IMR-90 (cell line): Measurements from ENCODE around the gene COL18A1. TPM values are rescaled to one million over a fixed set of nuclear protein-coding genes. Genes with fewer than 3 reads are reported as not detected.
A peak's percentile ranks its signal among the peaks of the same experiment; 100 is the strongest.

Experiments
- ATAC-seq: fragments of 200-7000 bp; cut with Tn5 transposase; 2 replicates; pipeline ENCODE4 v1.9.1; 2020; ENCODE audit warnings: low read depth, mild to moderate bottlenecking, moderate library complexity
- BruUV-seq: library from RNA; stranded (reverse); fragments of 400-500 nt; replicated peaks from 2 replicates; lab custom pipeline; 2021; lab: Mats Ljungman, UMichigan
- CTCF ChIA-PET: fragments of 300-600 bp; formaldehyde crosslinking; extraction: SDS; loops from one replicate; lab custom pipeline; 2021; ENCODE audit warnings: antibody characterized with exemption; lab: Yijun Ruan, JAX
- POLR2A ChIA-PET: fragments of 300-600 bp; sonication (Branson Sonifier 250); formaldehyde crosslinking; loops from one replicate; lab custom pipeline; 2022; ENCODE audit warnings: antibody characterized with exemption; ENCODE audit not compliant: unreplicated experiment; lab: Charles Lee
- DNase-seq: peaks from one replicate; pipeline ENCODE4 v3.0.0; 2013
- H2AFZ ChIP-seq: replicated peaks from 2 replicates; pipeline ENCODE3; 2013; ENCODE audit warnings: low read length, mild to moderate bottlenecking; ENCODE audit not compliant: poor library complexity
- H2AK5ac ChIP-seq: 2 replicates; pipeline ENCODE4 v1.6.1; 2013; ENCODE audit warnings: low read depth, low read length, inconsistent platforms
- H2AK9ac ChIP-seq: replicated peaks from 2 replicates; pipeline ENCODE3; 2013; ENCODE audit warnings: mild to moderate bottlenecking, low read depth, low read length, moderate library complexity; ENCODE audit not compliant: poor library complexity
- H2BK120ac ChIP-seq: 2 replicates; pipeline ENCODE4 v1.6.1; 2013; ENCODE audit warnings: low read depth, low read length, inconsistent platforms
- H2BK15ac ChIP-seq: 3 replicates; pipeline ENCODE4 v1.6.1; 2013; ENCODE audit warnings: low read depth, low read length, inconsistent platforms
- H2BK20ac ChIP-seq: 2 replicates; pipeline ENCODE4 v1.6.1; 2013; ENCODE audit warnings: low read depth, mild to moderate bottlenecking, inconsistent platforms, low read length, moderate library complexity
- H2BK5ac ChIP-seq: 2 replicates; pipeline ENCODE4 v1.6.1; 2013; ENCODE audit warnings: mild to moderate bottlenecking, low read depth, low read length, inconsistent platforms; ENCODE audit not compliant: poor library complexity, severe bottlenecking
- H3K14ac ChIP-seq: replicated peaks from 2 replicates; pipeline ENCODE4 v1.6.1; 2013; ENCODE audit warnings: low read depth, low read length, inconsistent platforms
- H3K18ac ChIP-seq: 2 replicates; pipeline ENCODE4 v1.6.1; 2013; ENCODE audit warnings: low read depth, low read length, control low read depth
- H3K23ac ChIP-seq: 2 replicates; pipeline ENCODE4 v1.6.1; 2013; ENCODE audit warnings: low read depth, low read length, inconsistent platforms
- H3K27ac ChIP-seq: 2 replicates; pipeline ENCODE4 v1.5.1; 2013; ENCODE audit warnings: mild to moderate bottlenecking, control low read depth, low read length; ENCODE audit not compliant: insufficient read depth
- H3K27me3 ChIP-seq: 2 replicates; pipeline ENCODE4 v1.6.1; 2013; ENCODE audit warnings: low read length; ENCODE audit not compliant: control insufficient read depth, insufficient read depth
- H3K36me3 ChIP-seq: 2 replicates; pipeline ENCODE4 v1.6.1; 2013; ENCODE audit warnings: low read length, mixed read lengths; ENCODE audit not compliant: control insufficient read depth, insufficient read depth
- H3K4ac ChIP-seq: 2 replicates; pipeline ENCODE4 v1.6.1; 2013; ENCODE audit warnings: low read depth, low read length, inconsistent platforms
- H3K4me1 ChIP-seq: 2 replicates; pipeline ENCODE4 v1.6.1; 2013; ENCODE audit warnings: low read length, mixed read lengths; ENCODE audit not compliant: control insufficient read depth, insufficient read depth
- H3K4me2 ChIP-seq: 2 replicates; pipeline ENCODE4 v1.6.1; 2013; ENCODE audit warnings: low read depth, mild to moderate bottlenecking, control low read depth, low read length, moderate library complexity
- H3K4me3 ChIP-seq: 2 replicates; pipeline ENCODE4 v1.5.1; 2013; ENCODE audit warnings: low read depth, mild to moderate bottlenecking, control low read depth, low read length, moderate library complexity; ENCODE audit not compliant: insufficient read depth
- H3K56ac ChIP-seq: 2 replicates; pipeline ENCODE4 v1.6.1; 2013; ENCODE audit warnings: low read length, inconsistent platforms; ENCODE audit not compliant: insufficient read depth; ENCODE audit errors: extremely low read depth
- H3K79me1 ChIP-seq, 2 experiments: 2 replicates each; pipeline ENCODE4 v1.6.1; 2013; ENCODE audit warnings: low read length in 2 of 2, inconsistent platforms in 1 of 2, low read depth in 1 of 2
- H3K9ac ChIP-seq: 2 replicates; pipeline ENCODE4 v1.6.1; 2013; ENCODE audit warnings: low read depth, low read length, control low read depth
- H3K9me1 ChIP-seq: 2 replicates; pipeline ENCODE4 v1.6.1; 2013; ENCODE audit warnings: low read length, inconsistent platforms; ENCODE audit not compliant: insufficient read depth
- H3K9me3 ChIP-seq: 2 replicates; pipeline ENCODE4 v1.6.1; 2013; ENCODE audit warnings: low read length; ENCODE audit not compliant: control insufficient read depth, insufficient read depth
- H4K20me1 ChIP-seq: 2 replicates; pipeline ENCODE4 v1.6.1; 2013; ENCODE audit warnings: low read length, inconsistent platforms; ENCODE audit not compliant: insufficient read depth
- H4K5ac ChIP-seq: 2 replicates; pipeline ENCODE4 v1.6.1; 2013; ENCODE audit warnings: mild to moderate bottlenecking, low read depth, low read length, control low read depth
- H4K8ac ChIP-seq, 2 experiments: 2 replicates each; pipeline ENCODE4 v1.6.1; 2013; ENCODE audit warnings: low read depth in 2 of 2, low read length in 2 of 2, control low read depth in 1 of 2, inconsistent platforms in 1 of 2
- H4K91ac ChIP-seq: 2 replicates; pipeline ENCODE4 v1.6.1; 2013; ENCODE audit warnings: low read depth, low read length, inconsistent platforms; ENCODE audit not compliant: insufficient read depth
- MAZ ChIP-seq: IDR thresholded peaks from 2 replicates; pipeline ENCODE4 v1.6.1; 2012; ENCODE audit warnings: low read depth, mild to moderate bottlenecking, low read length, improper control_type of control experiment, moderate library complexity, borderline replicate concordance
- MXI1 ChIP-seq: IDR thresholded peaks from 2 replicates; pipeline ENCODE4 v1.6.1; 2012; ENCODE audit warnings: low read depth, mild to moderate bottlenecking, low read length, moderate library complexity, borderline replicate concordance
- WGBS, 2 experiments: methylation state at CpG; one replicate each; pipeline versions ENCODE4 v1.1.5 to v1.1.7; 2013; ENCODE audit warnings: missing lambda C conversion rate in 2 of 2; ENCODE audit not compliant: insufficient read length in 1 of 2; ENCODE audit errors: extremely low coverage in 2 of 2; 5-methylcytosine and 5-hydroxymethylcytosine counted together
- dilution Hi-C: fragments of 300-500 bp; cut with HindIII; formaldehyde crosslinking; loops from one replicate; pipeline ENCODE4 v1.14.3; 2018; ENCODE audit warnings: low sequenced_read_pairs; ENCODE audit not compliant: unreplicated experiment
- in situ Hi-C: fragments of 300-500 bp; cut with MboI; formaldehyde crosslinking; loops from 3 replicates; pipeline ENCODE4 v1.14.3; 2019; ENCODE audit warnings: low sequenced_read_pairs, inconsistent platforms, mixed read lengths
- intact Hi-C: fragments of 100-400 bp; cut with micrococcal nuclease; formaldehyde crosslinking; loops from 2 replicates; pipeline ENCODE4 v1.10.0; 2022
- polyA plus RNA-seq, 3 experiments: library from polyadenylated mRNA; depleted of rRNA; stranded (reverse); fragments of >200 nt; gene quantifications; 2 replicates each; pipeline ENCODE4 v1.2.3, GENCODE V29; 2012; ENCODE audit warnings: low replicate concordance in 1 of 3
- total RNA-seq: library from RNA; depleted of rRNA; stranded (reverse); fragments of >200 nt; gene quantifications from 2 replicates; pipeline ENCODE4 v1.2.3, GENCODE V29; 2012

COL18A1 gene
- total and polyA plus RNA-seq, 2 of the 4 experiments (the other 2 are of a cell fraction), result 4.3 to 46.7 TPM

- H3K9me1 ChIP-seq, result peaks cover 9% of the 10 kb centered on the region
- no peak overlapping the region for H3K56ac ChIP-seq
- H4K8ac ChIP-seq, result no peak overlapping the region
- in situ Hi-C loops (no loop called here), intact Hi-C loops (no loop called here), dilution Hi-C loops (no loop called here)
- H2BK5ac ChIP-seq, result no peak overlapping the region
- no peak overlapping the region for H3K18ac ChIP-seq
- no peak overlapping the region for H2BK15ac ChIP-seq
- no peak overlapping the region for H2BK20ac ChIP-seq
- H3K9ac ChIP-seq, result no peak overlapping the region
- H3K4ac ChIP-seq, result no peak overlapping the region
- H2AK5ac ChIP-seq, result no peak overlapping the region
- no peak overlapping the region for H3K14ac ChIP-seq
- peak overlapping the region; percentile 33 for H2AFZ ChIP-seq
- no peak for TF ChIP-seq MAZ
- TF ChIP-seq MXI1, result no peak
- no peak overlapping the region for H4K91ac ChIP-seq
- peaks cover 4% of the 10 kb centered on the region for H3K4me1 ChIP-seq
- DNase-seq, result no peak
- WGBS, 2 experiments, result 71% methylated on average over 10 of the region's 28 CpGs; no CpG with 5 or more reads in 1 of the 2 experiments
- no peaks in the 10 kb centered on the region for H3K9me3 ChIP-seq
- BruUV-seq, result no TSS peak
- H3K36me3 ChIP-seq, result peaks cover 15% of the 10 kb centered on the region
- ChIA-PET POLR2A (no interaction called here), CTCF (no interaction called here)
- no peak overlapping the region for H4K5ac ChIP-seq
- H3K79me1 ChIP-seq, result peaks cover 12 to 17% of the 10 kb centered on the region in 2 experiments; a peak in 3 of 4 replicates
- H4K20me1 ChIP-seq, result peaks cover 11% of the 10 kb centered on the region; the same call in 1 of the 2 replicates
- H2AK9ac ChIP-seq, result peak overlapping the region; percentile 88
- H3K27ac ChIP-seq, result no peak overlapping the region
- ATAC-seq, result no peak
- H3K4me2 ChIP-seq, result no peak overlapping the region
- no peak overlapping the region for H2BK120ac ChIP-seq
- no peak overlapping the region for H3K4me3 ChIP-seq
- no peak overlapping the region for H3K23ac ChIP-seq
- no peaks in the 10 kb centered on the region for H3K27me3 ChIP-seq
These were observed 129.8 kb downstream of the COL18A1 start for GRCh38 chr21:45534636-45535331.
